Right lobe of liver (tissue), 4 donors: ENCODE data around the gene NSG1.

Source experiments
- POLR2A ChIP-seq: fragments of 450-650 bp; IDR thresholded peaks from one replicate; pipeline ENCODE4 v1.6.1; 2017; ENCODE audit warnings: antibody characterized with exemption, mild to moderate bottlenecking
- TF ChIP-seq, protein P1 (sequence below), 4 donors: fragments of 200-600 bp in 3 of 4; fragments of 450-650 bp in 1 of 4; IDR thresholded peaks; one replicate each; pipeline versions ENCODE4 v1.5.1 to v1.8.0; 2016 to 2022; ENCODE audit warnings: antibody characterized with exemption in 4 of 4, mild to moderate bottlenecking in 2 of 4
- donor health status: DM: no; HTN: no; CAD: no.
- donor health status: DM: no; HTN: no; CAD: no.
- donor health status: DM: no; HTN: yes; CAD: no.

- TF ChIP-seq, protein P1, sequence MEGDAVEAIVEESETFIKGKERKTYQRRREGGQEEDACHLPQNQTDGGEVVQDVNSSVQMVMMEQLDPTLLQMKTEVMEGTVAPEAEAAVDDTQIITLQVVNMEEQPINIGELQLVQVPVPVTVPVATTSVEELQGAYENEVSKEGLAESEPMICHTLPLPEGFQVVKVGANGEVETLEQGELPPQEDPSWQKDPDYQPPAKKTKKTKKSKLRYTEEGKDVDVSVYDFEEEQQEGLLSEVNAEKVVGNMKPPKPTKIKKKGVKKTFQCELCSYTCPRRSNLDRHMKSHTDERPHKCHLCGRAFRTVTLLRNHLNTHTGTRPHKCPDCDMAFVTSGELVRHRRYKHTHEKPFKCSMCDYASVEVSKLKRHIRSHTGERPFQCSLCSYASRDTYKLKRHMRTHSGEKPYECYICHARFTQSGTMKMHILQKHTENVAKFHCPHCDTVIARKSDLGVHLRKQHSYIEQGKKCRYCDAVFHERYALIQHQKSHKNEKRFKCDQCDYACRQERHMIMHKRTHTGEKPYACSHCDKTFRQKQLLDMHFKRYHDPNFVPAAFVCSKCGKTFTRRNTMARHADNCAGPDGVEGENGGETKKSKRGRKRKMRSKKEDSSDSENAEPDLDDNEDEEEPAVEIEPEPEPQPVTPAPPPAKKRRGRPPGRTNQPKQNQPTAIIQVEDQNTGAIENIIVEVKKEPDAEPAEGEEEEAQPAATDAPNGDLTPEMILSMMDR (IDR thresholded peaks at IDR 0.05) = no peak
- TF ChIP-seq POLR2A = no peak
Measured at GRCh38 chr4:4459181-4459580, 72.3 kb downstream of the NSG1 start.
